HepG2 (cell line): ENCODE data around the gene CIART. TPM values are rescaled to one million over a fixed set of nuclear protein-coding genes. Genes with fewer than 3 reads are reported as not detected.

ENCODE experiments used
- ARNT2 ChIP-seq: sonication (generic); formaldehyde crosslinking; IDR thresholded peaks from 2 replicates; pipeline ENCODE4 v1.8.0; 2022; ENCODE audit warnings: mild to moderate bottlenecking, low read depth, missing genetic modification reagents, moderate library complexity
- GATAD1 ChIP-seq: IDR thresholded peaks from 2 replicates; pipeline ENCODE4 v1.6.1; 2016; ENCODE audit warnings: missing genetic modification reagents, missing compliant biosample characterization
- KLF13 ChIP-seq: sonication (generic); formaldehyde crosslinking; IDR thresholded peaks from 2 replicates; pipeline ENCODE4 v1.4.0; 2020; ENCODE audit warnings: mild to moderate bottlenecking, missing genetic modification reagents
- RFX1 ChIP-seq: fragments of 450-650 bp; IDR thresholded peaks from 2 replicates; pipeline ENCODE4 v1.6.1; 2017
- TCF7 ChIP-seq: sonication (generic); IDR thresholded peaks from 2 replicates; pipeline ENCODE4 v1.6.1; 2016; ENCODE audit warnings: antibody characterized with exemption, low read depth
- TFE3 ChIP-seq: IDR thresholded peaks from 2 replicates; pipeline ENCODE4 v1.6.1; 2016
- ZBTB3 ChIP-seq: sonication (generic); formaldehyde crosslinking; IDR thresholded peaks from 2 replicates; pipeline ENCODE4 v1.4.0; 2020; ENCODE audit warnings: low read depth, mild to moderate bottlenecking, moderate library complexity, missing genetic modification reagents, borderline replicate concordance
- ZFP36L1 ChIP-seq: sonication (generic); formaldehyde crosslinking; IDR thresholded peaks from 2 replicates; pipeline ENCODE4 v1.8.0; 2022; ENCODE audit warnings: mild to moderate bottlenecking, missing genetic modification reagents, moderate library complexity
- ZNF234 ChIP-seq: sonication (generic); formaldehyde crosslinking; conservative IDR thresholded peaks from 2 replicates; pipeline ENCODE4 v1.5.1; 2020; ENCODE audit warnings: mild to moderate bottlenecking, missing genetic modification reagents
- ZNF274 ChIP-seq: sonication (generic); formaldehyde crosslinking; IDR thresholded peaks from 2 replicates; pipeline ENCODE4 v1.5.1; 2020; ENCODE audit warnings: mild to moderate bottlenecking, missing genetic modification reagents
- ZNF430 ChIP-seq: sonication (generic); formaldehyde crosslinking; IDR thresholded peaks from 2 replicates; pipeline ENCODE4 v1.9.0; 2021; ENCODE audit warnings: mild to moderate bottlenecking, missing genetic modification reagents
- ZNF570 ChIP-seq: sonication (generic); formaldehyde crosslinking; IDR thresholded peaks from 2 replicates; pipeline ENCODE4 v1.4.0; 2020; ENCODE audit warnings: mild to moderate bottlenecking, missing genetic modification reagents, borderline replicate concordance
- ZNF572 ChIP-seq: sonication (generic); formaldehyde crosslinking; IDR thresholded peaks from 2 replicates; pipeline ENCODE4 v1.5.1; 2020; ENCODE audit warnings: mild to moderate bottlenecking, missing genetic modification reagents
- ZNF607 ChIP-seq: sonication (generic); formaldehyde crosslinking; IDR thresholded peaks from 2 replicates; pipeline ENCODE4 v1.5.1; 2020; ENCODE audit warnings: missing genetic modification reagents, mild to moderate bottlenecking, borderline replicate concordance
- ZNF629 ChIP-seq: sonication (generic); formaldehyde crosslinking; conservative IDR thresholded peaks from 2 replicates; pipeline ENCODE4 v1.5.0; 2020; ENCODE audit warnings: missing genetic modification reagents
- ZNF646 ChIP-seq: sonication (generic); formaldehyde crosslinking; IDR thresholded peaks from 2 replicates; pipeline ENCODE4 v1.9.0; 2021; ENCODE audit warnings: mild to moderate bottlenecking, missing genetic modification reagents
- ZNF713 ChIP-seq: sonication (generic); formaldehyde crosslinking; IDR thresholded peaks from 2 replicates; pipeline ENCODE4 v1.4.0; 2020; ENCODE audit warnings: mild to moderate bottlenecking, missing genetic modification reagents
- ZSCAN9 ChIP-seq: IDR thresholded peaks from 2 replicates; pipeline ENCODE4 v1.6.1; 2016; ENCODE audit warnings: borderline replicate concordance
- polyA plus RNA-seq, 8 experiments: library from polyadenylated mRNA; depleted of rRNA in 3 of 8; stranded (reverse) in 7 of 8; unstranded in 1 of 8; fragments of >200 nt; fragmentation: Illumina TruSeq in 4 of 8; extraction: Trizol in 4 of 8; gene quantifications; 2 replicates each; pipeline versions ENCODE4 v1.2.1 to v1.2.3, GENCODE V29; 2011 to 2016; ENCODE audit warnings: low read depth in 4 of 8, missing spikeins in 1 of 8, mixed read lengths in 1 of 8; ENCODE audit not compliant: insufficient read depth in 1 of 8
- total RNA-seq, 5 experiments: library from RNA; depleted of rRNA; stranded (reverse); fragments of >200 nt; fragmentation: Illumina TruSeq; extraction: Trizol; gene quantifications; 2 replicates each; pipeline ENCODE4 v1.2.3, GENCODE V29; 2016; ENCODE audit warnings: low read depth in 1 of 5

Gene CIART
- total and polyA plus RNA-seq, 2 of the 13 experiments (the other 11 are each of a cell fraction or from before 2014, with no cell fraction given) = 0.58 TPM; not detected in 1

- TF ChIP-seq ZNF430 (peak; percentile 93), RFX1 (no peak), ZBTB3 (peak; percentile 80), ZNF570 (peak; percentile 38; the same call in 1 of the 2 replicates), ZNF607 (CRISPR knock-in tag) (peak; percentile 69; the same call in 1 of the 2 replicates), ZNF572 (no peak), ZSCAN9 (peak; percentile 43; the same call in 1 of the 2 replicates), ARNT2 (CRISPR knock-in tag) (peak; percentile 66; the same call in 1 of the 2 replicates), ZNF713 (no peak), ZFP36L1 (CRISPR knock-in tag) (peak; percentile 95; the same call in 1 of the 2 replicates), ZNF274 (CRISPR knock-in tag) (no peak; the same call in 1 of the 2 replicates), TFE3 (peak; percentile 76), ZNF629 (no peak), ZNF646 (peak; percentile 97), GATAD1 (CRISPR knock-in tag) (peak; percentile 70), KLF13 (CRISPR knock-in tag) (no peak), ZNF234 (0 out of 2 replicates have a peak, but pooled peaks have one; percentile 29), TCF7 (no peak)
These were observed 46.3 kb upstream of the CIART start, which contains the start of gene ANP32E (continued) for GRCh38 chr1:150235852-150236613.
